Breast epithelium (tissue), 3 donors: ENCODE measurements around the gene AEBP2.

Source experiments
- CTCF ChIP-seq, 3 donors: fragments of 450-650 bp; IDR thresholded peaks; one replicate each; pipeline ENCODE4 v1.5.1; 2016 to 2017; ENCODE audit warnings: antibody characterized with exemption in 3 of 3, mild to moderate bottlenecking in 3 of 3, moderate library complexity in 3 of 3
- POLR2AphosphoS5 ChIP-seq, 3 donors: sonication (generic); formaldehyde crosslinking; IDR thresholded peaks; one replicate each; pipeline ENCODE4 v1.6.1; 2017; ENCODE audit warnings: antibody characterized with exemption in 3 of 3

GRCh38 chr12:19410629-19411185 is 28.6 kb upstream of the AEBP2 start:
- TF ChIP-seq CTCF (IDR thresholded peaks at IDR 0.05) (no peak), POLR2AphosphoS5 (IDR thresholded peaks at IDR 0.05) (no peak)
